Occipital lobe (tissue), 2 donors: ENCODE results near the gene MYH9. TPM values are rescaled to one million over a fixed set of nuclear protein-coding genes. Genes with fewer than 3 reads are reported as not detected.
A peak's percentile ranks its signal among the peaks of the same experiment; 100 is the strongest.
"Not testable (repeated sequence)": the region's sequence is repeated elsewhere in the genome, so short reads cannot be mapped to it uniquely, and the experiment has no call there.

Experiments
- DNase-seq: peaks from one replicate; lab custom pipeline; 2025; lab: John Stamatoyannopoulos, UW
- total RNA-seq: library from RNA; depleted of rRNA; stranded (reverse); fragments of >200 nt; gene quantifications from one replicate; pipeline ENCODE4 v1.2.3, GENCODE V29; 2014

Gene MYH9
- total RNA-seq, 1 donor from 2014 or later: 34.6 TPM

GRCh38 chr22:36296690-36297089 is 91.1 kb downstream of the MYH9 start:
- DNase-seq: no peak

GRCh38 chr22:36295247-36295646 is 92.5 kb downstream of the MYH9 start:
- DNase-seq: no peak

DNA sequence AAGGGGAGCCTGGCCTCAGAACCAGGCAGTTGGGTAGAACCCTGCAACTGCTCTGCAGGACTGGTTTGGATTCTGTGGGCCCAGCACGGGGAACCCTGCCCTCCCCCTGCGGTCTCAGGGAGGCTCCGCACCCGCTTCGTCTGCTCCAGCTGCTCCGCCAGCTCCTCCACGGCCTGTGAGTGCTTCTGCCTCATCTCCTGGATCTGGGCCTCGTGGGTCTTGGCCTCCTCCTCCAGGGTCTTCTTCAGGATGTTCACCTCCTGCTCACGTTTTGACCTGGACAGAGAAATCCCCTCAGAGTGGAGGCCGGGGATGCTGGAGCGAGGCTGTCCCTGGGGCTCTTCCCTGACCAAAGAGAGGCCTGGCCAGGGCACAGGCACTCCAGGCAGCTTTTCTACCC is 93.0 kb downstream of the MYH9 start:
- DNase-seq: no peak

DNA sequence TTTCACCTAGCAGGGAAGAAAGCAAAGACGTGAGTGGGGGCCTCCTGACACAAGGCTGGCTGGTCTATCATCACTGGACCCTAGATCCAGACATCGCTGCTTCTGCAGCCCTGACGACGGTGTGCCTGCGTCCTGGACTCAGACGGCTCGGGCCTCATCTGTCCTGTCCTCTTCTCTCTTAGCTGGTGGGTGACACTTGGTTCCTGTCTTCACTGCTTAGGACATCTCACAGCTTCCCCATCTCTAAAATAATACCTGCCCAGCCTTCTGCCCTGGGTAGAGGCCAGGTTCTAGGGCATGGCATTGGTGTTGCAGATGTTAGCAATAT is 93.5 kb downstream of the MYH9 start:
- DNase-seq: no peak

DNA sequence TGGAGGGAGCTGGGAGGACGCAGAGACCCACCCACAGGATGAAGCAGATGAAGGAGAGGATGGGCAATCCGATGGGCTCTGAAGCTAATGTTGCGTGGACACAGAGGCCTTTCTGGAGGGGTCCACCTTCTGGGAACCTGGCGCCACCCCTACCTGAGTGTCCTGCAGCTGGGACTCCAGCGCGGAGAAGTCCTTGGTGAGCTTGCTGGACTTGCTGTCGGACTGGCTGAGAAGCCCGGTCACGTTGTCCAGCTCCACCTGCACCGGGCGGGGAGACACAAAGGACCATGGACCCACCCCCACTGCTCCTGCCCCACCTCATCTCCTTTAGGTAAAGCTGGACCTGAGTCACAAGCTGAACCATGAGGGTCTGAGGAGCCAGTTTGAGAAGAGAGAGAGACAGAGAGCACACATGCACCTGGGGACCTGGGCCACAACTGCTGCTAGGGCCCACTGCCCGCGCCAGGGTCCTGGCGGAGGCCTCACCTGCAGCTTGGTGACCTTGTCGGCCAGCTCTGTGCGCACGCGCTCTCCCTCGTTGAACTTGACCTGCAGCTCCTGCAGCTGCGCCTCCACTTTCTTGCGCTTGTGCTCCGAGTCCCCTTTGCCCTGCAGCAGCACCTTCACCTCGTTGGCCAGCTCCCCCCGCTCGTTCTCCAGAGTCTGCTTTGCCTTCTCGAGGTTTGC is 94.0 kb downstream of the MYH9 start:
- no peak for DNase-seq

- DNase-seq: no peak
Measured at GRCh38 chr22:36292823-36293530, 94.8 kb downstream of the MYH9 start.

DNA sequence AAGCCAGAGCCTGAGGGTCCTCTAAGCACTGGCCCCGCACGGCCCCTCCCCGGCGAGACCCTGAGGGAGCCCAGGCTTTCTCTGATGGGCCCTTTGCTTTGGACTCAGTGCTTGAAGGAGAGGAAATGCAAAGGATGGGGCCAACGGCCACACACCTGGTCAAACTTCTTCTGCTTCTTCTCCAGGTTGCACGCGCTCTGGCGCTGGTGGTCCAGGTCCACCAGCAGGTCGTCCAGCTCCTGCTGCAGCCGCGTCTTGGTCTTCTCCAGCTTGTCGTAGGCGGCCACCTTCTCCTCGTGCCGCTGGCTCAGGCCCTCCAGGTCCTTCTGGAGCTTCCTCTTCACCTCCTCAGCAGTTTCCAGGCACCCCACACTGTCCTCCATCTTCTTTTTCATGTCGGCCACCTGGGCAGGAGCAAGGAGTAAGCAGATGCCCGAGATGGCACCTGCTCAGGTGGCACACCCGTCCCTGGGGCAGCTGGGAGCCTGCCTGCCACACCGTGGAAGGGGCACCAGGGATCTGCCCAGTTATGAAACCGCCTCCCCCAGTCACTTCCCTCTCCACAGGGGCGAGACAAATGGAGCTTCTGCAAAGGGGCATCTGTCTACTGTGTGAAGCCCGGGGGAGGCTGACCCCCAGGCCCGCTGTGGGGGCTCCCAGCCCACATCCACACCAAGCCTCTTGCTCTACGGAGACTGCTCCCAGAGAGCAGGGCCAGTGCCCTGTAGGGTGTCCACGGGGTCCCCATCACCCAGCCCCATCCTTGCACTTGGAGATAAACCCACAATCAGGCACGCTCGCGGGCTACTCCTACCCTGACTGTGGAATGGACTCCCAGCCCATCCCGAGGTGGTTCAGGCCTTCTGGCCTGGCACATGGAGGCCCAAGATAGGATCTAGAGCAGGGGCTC is 95.7 kb downstream of the MYH9 start:
- DNase-seq: no peak

GRCh38 chr22:36290391-36291075 is 97.2 kb downstream of the MYH9 start:
- not testable (repeated sequence) for DNase-seq

- DNase-seq: not testable (repeated sequence)
Measured at GRCh38 chr22:36289948-36290371, 97.8 kb downstream of the MYH9 start.

- no peak for DNase-seq
Measured at GRCh38 chr22:36289406-36289870, 98.3 kb downstream of the MYH9 start.

DNA sequence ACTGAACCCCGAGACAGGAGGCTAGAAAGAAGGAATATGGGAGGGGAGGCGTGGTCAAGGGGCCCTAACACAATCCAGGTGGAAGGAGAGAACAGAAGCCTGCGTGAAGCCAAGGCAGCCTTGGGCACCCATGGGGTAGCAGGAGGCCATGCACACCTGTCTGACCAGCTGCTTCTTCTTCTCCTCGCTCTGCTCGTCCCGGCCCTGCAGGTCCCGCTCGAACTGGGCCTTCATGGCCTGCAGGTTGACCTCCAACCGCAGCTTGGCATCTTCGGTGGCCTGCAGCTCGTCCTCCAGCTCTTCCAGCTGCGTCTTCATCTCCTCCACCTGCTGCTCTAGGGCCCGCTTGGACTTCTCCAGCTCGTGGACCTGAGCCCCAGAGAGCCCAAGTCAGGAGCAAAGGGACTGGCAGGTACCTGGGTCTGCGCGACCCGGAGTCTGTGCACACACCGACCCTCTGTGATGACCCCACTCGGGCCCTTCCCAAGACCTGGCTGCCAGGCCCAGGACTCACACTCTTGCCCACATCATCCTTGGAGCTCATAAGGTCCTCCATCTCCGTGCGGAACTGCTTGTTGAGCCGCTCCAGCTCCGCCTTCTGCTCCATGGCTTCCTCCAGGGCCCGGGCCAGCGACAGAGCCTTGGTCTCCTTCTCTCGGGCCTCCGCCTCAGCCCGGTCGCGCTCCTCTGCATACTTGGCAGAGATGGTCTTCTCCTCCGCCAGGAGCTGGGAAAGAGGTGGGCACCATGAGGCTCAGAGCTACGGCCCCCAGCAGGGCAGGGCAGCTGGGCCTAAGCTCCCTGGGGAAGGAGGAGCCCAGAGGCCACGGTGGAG is 99.0 kb downstream of the MYH9 start:
- no peak for DNase-seq

GRCh38 chr22:36287881-36288515 is 99.8 kb downstream of the MYH9 start:
- DNase-seq: no peak

GRCh38 chr22:36286096-36286957 is 101.4 kb downstream of the MYH9 start:
- DNase-seq: peak; percentile 72

DNA sequence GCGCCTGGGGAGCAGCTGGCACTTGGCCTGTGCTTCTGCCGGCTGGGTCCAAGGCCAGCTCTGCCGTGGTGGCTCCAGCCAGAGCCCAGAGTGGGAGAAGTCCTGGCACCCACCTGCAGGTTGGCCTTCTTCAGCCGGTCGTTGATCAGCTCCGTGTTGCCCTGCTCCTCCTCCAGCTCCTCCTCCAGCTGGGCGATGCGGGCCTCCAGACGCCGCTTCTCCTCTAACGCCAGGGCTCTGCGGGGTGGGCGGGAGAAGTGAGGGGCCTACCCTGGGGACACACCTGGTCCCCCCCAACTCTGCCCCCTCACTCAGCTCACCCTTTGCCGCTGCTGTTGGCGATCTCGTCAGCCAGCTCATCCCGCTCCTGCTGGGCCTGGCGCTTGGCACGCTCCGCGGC is 102.2 kb downstream of the MYH9 start:
- no peak for DNase-seq

DNA sequence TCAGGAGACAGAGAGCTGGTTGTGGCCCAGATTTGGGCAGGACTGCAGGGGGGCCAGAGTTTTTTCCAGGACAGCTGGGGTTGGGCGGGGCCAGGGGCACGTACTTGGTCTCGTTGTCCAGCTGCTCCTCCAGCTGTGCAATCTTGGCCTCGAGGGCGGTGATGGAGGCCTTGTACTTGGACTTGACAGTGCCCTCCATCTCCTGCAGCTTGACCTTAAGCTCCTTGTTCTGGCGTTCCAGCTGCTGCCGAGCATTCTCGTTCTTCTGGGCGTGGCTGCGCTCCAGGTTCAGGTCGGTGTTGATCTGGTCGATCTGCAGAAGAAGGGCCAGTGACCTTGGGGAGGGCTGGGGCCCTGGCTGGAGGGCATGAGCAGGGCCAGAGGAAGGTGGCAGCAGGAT is 102.8 kb downstream of the MYH9 start:
- no peak for DNase-seq

GRCh38 chr22:36284171-36284571 is 103.6 kb downstream of the MYH9 start:
- DNase-seq: no peak

- no peak for DNase-seq
Measured at GRCh38 chr22:36282328-36282831, 105.4 kb downstream of the MYH9 start.

- DNase-seq: no peak
Measured at GRCh38 chr22:36281781-36282327, 105.9 kb downstream of the MYH9 start.

DNA sequence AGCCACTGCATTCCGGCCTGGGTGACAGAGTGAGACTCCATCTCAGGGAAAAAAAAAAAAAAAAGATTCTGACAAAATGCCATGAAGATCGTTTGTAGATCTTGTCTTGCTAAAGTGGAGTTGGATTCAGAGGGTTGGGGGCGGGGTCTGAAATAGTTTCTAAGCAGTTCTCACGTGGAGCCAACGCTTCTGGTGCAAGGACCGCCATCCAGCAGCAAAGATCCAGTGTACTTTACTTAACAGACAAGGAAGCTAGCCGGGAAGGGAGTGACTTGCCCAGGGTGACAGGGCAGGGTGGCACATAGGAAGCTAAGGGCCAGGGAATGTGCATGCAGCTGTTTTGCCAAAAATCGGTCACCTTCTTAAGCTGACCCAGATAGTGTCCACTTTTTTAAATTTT is 107.4 kb downstream of the MYH9 start:
- no peak for DNase-seq
